Activated CD4-positive, CD25-positive, alpha-beta regulatory T cell treated with anti-CD3 and anti-CD28 coated beads, Interleukin-2, amount 50 U/mL, for 72 hours (primary cell): ENCODE results near the gene PLA2G2D.

ENCODE experiments used
- DNase-seq: peaks from one replicate; pipeline ENCODE4 v3.0.0; 2021

The PLA2G2D gene, protein sequence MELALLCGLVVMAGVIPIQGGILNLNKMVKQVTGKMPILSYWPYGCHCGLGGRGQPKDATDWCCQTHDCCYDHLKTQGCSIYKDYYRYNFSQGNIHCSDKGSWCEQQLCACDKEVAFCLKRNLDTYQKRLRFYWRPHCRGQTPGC

DNA sequence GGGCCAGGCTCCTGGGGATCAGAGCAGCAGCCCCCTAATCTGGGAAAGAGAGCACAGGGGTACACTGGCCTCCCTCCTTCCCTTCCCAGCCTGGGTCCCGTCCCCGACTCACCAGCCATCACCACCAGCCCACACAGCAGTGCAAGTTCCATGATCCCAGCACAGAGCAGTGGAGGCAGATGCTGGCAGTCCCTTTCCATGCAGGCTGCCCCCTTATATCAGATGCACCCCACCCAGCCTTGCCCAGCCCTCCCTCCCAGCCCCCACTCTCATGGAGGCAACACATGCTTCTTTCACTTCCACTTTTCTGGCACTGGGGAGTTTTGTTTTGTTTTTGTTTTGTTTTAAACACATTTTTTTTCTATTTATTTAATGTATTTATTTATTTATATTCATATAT, at the start of gene PLA2G2D:
PLA2G2D (minus strand) TSS at position 190 of the 400 bp plus-strand sequence; CDS start at position 152, 38 bp downstream.
- DNase-seq = no peak

DNA sequence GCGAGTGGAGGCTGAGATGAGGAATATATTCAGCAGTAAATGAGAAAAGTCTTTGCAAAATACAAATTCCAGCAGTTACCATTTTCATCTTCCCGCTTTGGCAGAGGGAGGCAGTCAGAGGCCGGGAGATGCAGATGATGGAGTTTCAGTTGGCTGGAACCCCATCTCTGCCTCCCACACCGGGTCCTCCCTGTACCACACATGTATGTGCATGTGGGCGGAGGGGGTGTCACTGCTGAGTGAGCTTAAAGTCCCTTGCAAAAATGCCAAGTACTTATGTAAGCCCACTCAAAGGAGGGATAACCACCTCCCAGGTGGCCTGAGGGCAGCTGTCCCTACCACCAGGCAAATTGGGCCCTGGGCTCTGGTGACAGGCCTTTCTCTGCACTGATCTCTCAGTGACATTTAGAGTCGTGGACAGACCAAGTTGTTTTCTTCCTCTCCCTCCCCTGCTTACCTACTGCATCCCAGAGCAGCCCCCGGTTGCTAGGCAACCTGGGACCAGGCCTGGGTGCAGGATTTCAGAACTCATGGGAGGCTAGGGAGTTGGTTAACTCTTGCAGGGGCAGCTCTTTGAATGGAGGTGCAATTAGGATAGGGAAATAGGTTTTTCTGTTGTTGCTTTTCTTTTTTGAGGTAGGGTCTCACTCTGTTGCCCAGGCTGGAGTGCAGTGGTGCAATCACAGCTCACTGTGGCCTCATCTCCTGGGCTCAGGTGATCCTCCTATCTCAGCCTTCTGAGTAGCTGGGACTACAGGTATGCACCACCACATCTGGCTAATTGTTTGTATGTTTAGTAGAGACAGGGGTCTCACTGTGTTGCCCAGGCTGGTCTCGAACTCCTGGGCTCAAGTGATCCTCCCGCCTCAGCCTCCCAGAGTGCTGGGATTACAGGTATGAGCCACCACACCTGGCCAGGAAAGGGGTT, 49.5 kb upstream of the PLA2G2D start:
- no peak for DNase-seq

DNA sequence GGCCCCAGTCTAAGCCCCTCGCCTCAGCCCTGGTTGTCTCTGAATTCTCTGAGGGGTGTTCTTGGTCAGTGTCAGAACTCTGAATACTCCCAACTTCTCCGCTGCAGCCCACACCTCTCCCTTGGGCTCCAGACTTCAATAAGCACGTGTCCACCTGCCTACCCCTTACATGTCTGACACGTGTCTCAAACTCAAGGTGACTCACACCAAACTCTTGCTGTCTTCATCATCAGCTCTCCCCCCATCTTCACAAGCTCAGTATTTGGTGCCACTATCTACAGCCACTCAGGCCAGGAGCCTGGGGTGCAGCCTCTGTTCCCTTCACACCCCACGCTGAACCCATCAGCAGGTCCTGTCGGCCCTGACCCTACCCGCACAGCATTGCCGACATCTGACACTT, 47.8 kb upstream of the PLA2G2D start:
- no peak for DNase-seq

DNA sequence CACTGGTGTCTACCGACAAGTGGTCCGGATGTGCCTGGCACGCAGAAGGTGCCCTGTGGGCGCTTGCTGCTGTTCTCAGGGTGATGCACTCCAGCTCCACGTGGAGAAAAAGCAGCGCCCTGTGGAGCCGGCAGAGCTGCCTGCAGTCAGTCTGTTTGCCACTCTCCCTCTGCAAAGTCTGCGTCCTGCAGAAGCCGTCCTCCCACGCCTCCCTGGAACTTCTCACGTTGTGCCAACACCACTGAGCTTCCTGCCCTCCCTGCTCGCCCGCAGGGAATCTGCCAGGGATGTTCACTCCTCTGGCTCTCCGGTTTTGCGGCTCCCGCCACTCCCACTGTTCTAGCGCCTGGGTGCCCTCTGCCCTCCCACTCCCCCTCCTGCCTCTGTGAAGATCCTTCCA, 46.7 kb upstream of the PLA2G2D start:
- no peak for DNase-seq

DNA sequence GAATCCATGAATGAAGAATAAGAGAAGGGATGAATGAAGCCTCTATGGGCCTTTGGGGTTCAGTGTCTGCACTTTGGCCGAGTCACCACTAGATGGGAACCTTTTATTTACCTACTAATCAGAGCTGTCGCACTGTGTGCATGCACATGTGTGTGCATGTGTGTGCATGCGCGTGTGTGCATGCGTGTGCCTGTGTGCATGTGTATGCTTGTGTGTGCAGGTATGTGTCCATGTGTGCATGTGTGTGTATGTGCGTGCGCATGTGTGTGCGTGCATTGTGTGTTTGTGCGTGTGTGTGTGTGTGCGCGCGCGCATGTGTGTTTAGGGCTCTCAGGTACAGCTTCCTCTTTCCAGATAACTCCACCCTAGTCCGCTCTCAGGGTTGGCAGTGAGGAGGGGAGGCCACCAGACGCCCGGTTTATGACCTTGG, 46.2 kb upstream of the PLA2G2D start:
- no peak for DNase-seq

DNA sequence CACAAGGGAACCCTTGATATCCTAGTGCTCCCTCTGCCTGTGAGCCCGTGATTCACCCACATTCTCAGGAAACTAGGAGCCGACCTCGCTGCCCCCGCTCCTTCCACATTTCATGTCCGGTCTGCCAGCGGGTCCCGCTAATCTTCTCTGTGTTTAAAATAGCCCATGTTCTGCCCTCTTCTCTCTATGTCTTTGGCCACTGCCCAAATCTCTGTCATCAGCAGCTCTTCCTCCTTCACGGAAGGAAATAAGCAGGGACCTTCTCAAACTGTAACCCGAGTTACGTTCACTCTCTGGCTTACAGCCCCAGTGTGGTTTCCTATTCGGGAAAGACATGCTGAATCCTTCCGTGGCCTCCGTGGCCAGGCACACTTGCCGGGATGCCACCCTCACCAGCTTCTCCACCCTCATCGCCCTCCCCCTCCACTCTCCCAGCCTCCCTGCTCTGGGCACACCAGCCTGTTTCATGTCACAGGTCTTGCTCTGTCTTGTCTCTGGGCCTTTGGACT, 45.4 kb upstream of the PLA2G2D start:
- no peak for DNase-seq

DNA sequence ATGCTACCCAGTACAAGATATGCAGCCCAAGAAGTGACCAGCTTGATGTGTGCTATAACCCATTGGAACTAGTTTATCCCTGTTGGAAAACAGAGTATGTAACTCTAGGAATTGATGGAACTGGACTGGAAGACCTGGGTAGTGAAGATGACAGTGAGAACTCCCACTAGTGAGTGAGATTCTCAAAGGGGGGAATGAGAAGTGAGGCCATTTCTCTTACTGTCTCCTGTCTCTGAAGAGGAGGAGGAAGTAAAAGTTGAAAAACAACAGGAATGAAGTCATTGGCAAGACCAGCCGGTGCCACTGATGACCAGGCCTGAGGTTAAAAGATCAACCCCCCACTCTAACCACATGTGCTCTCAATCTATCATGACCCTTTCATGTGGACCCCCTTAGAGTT, 40.7 kb upstream of the PLA2G2D start:
- no peak for DNase-seq

DNA sequence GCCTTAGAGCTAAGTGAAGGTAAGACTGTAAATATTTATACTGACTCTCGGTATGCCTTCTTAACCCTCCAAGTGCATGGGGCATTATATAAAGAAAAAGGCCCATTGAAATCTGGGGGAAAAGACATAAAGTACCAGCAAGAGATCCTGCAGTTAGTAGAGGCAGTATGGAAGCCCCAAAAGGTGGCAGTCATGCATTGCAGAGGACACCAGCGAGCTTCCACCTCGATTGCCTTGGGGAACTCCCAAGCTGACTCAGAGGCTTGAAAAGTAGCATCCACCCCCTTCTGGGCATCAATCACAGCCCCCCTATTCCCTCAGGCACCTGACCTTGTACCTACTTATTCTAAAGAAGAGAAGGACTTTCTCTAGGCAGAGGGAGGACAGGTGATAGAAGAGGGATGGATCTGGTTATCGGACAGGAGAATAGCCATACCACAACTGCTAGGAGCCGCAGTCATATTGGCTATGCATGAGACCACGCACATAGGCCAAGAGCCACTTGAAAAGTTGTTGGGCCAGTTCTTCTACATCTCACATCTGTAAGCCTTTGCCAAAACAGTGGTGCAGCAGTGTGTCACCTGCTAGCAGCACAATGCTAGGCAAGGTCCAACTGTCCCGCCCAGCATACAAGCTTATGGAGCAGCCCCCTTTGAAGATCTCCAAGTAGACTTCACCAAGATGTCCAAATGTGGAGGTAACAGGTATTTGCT, 39.2 kb upstream of the PLA2G2D start:
- DNase-seq = no peak

DNA sequence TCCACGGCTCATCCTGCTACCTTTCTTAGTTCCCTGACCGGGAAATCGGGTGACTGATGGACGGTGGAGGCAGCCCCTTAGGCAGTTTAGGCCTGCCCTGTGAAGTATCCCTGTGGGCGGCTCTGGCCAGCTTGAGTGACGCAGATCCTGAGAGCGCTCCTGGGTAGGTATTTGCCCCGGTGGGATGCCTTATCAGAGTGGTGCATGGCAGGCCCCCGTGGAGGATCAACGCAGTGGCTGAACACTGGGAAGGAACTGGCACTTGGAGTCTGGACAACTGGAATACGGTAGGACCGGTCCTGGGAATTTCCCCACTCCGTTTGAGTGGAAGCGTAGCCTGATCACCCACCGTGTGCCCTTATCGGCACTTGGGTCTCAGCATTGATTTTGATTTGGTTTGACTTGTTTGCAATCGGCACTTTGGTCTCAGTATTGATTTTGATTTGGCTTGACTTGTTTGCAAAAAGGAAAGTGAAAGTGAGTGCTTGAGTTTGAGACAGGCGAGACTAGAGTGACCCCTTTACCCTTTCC, 35.0 kb upstream of the PLA2G2D start:
- DNase-seq = no peak

DNA sequence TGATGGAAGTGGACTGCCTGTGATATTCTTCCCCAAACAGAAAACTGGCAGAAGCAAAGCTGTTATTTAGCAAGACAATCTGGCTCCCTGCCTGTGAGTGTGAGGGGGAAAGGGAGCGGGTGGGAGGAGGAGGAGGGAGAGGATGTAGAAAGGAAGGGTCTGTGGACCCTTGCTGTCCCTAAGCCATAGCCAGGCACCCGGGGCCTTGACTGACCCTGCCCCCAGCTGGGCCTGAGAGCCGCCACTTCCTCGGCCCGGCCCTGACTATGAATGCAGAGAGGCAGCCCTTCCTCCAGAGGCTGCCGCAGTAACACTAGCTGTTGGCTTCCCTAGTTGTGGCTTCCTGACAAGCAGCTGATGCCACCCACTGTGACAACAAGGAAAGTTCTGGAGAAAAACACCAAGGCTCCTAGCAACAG, 33.7 kb upstream of the PLA2G2D start:
- no peak for DNase-seq

DNA sequence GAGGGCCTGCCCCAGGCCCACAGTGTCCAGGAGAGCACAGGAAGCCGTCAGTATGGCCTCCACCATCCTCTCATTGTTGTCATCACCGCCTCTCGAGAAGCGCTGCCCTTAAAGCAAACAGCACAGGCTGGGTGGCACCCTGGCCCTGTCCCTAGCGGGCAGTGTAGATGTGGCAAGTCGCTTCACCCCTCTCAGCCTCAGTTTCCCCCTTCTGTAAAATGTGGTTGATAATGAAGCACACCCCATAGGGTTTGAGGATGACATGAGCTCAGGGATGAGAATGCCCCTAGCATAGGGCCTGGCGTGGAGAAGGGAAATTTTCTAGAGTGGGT, 33.2 kb upstream of the PLA2G2D start:
- no peak for DNase-seq

DNA sequence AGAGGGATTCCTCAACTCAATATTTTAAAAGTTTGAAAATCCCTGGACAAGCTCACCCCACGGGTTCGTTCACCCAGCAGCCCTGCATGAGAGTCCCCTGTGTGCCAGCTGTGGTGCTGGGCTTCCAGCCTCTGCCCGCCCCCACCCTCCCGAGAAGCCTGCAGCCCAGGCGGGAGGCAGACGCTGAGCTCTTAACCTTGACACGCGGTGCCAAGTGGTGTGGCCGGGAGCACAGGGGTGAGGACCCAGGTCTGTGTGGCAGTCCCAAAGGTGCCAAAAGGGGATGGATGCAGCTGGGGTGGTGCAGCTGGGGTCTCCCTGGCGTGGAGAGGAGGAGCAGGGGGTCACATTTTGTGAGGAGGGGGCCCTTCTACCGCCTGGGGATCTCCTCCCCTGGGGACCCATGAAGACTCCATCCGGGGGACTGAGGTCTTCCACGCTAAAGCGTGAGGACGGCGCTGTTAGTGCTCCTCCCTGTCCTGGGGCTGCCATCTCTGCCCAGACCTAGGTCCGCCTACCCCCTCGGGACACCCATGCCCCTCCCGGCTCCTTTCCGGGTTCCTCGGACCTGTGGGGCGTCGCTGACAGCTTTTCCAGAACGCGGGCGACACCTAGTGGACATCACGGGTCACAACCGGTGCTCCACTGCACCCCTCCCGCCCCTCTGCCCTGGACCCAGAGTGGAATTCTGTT, 32.7 kb upstream of the PLA2G2D start:
- peak; percentile 83 for DNase-seq

DNA sequence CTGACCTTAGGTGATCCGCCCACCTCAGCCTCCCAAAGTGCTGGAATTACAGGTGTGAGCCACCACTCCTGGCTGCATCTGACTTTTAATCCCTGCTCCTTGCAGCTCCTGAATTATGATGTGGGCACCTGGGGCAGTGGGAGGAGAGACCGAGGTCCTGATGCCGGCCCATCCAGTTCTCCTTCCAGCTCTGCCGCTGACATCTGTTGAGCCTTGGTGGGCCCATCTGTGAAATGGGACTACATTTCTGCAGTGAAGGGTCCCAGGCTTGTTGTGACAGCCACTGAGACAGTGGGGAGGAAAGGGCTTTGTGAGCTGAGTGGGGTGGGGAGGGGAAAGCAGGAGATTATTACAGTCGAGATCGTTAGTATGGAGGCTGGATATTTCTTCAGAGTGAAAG, 31.6 kb upstream of the PLA2G2D start:
- DNase-seq = no peak

DNA sequence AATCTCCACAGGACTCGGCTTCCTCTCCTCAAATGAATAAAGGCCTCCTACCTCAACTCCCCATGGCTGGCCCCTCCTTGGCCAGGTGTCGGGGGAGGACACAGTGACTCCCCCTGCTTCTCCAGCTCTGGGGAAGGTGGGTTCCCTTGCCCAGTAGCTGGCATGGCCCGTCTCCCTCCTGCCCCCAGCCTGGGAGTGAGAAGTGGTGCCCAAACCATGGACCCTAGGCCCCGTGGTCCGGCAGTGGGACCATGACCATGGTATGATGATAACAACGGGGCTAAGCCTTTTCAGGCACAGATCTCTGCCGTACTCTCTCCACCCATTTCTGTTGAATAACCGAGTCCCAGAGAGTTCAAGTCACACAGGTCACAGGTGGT, 31.0 kb upstream of the PLA2G2D start:
- DNase-seq = no peak

DNA sequence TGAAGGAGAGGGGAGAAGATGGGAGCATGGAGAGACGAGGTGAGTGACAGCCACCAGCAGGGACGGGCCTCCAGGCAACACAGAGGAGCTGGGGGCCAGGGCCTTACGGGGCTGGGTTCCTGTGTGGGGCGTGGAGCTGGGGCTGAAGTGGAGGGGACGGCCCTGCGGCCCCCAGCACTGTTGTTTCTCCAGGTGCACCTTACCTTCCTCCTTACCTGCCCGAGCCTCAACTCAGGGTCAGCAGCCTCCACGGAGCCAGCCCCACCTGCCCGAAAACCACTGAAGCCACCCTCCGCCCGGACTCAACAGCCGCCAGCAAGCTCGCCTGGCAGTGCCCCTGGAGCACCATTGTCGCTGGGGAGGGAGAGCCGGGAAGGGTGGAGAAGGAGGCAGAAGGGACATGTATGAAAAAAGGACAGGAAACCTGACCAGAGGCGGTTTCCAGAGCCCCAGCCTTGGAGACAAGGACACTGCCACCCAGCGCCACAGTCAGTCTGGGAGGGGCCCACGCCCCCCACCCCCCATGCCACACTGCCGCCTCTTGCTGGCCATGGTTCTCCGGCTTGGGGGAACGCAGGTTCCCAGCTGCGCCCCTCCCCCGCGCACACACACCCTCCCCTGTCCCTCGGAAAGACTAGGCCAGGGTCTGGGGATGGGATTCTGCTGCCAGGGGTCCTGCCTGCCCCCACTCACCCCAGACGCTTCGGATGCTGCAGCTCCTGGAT, 30.4 kb upstream of the PLA2G2D start:
- DNase-seq = no peak

DNA sequence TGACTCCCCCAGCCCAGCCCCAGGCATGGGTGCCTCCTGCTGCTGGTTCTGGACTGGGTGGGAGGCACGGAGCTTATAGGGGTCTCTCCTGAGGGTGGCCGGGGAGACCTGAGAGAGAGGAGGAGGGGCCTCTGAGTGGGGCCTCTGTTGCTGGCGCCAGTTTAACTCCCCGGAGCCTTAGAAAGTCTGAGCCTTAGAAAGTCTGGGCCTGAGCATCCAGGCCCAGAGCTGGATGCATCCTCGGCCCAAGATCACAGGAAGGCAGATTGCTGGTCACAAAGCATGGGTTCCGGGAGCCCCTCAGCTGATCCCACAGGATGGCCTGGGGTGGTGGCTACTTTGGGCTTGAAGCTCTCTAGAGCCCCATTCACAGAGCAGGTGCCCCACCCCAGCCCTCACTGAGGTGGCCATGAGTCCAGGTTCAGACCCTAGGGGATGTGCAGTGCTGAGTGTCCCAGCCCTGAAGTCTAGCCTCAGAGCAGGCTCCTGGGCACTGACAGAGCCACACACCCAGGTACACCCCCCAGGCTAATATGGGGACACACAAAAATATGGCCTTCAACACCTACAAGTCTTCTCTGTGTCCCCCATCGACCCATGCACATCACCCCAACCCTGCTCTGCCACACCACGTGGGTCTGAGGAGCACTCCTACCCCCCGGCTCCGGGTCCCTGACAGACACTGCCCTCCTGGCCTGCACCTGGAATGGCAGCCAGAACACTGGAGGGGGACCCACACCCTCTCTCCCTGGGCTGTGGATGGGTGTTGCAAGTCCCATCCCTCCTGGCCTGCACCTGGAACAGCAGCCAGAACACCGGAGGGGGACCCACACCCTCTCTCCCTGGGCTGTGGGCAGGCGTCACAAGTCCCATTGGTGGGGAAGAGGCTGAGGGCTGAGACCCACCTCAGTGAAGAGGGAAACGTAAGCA, 29.5 kb upstream of the PLA2G2D start:
- no peak for DNase-seq

DNA sequence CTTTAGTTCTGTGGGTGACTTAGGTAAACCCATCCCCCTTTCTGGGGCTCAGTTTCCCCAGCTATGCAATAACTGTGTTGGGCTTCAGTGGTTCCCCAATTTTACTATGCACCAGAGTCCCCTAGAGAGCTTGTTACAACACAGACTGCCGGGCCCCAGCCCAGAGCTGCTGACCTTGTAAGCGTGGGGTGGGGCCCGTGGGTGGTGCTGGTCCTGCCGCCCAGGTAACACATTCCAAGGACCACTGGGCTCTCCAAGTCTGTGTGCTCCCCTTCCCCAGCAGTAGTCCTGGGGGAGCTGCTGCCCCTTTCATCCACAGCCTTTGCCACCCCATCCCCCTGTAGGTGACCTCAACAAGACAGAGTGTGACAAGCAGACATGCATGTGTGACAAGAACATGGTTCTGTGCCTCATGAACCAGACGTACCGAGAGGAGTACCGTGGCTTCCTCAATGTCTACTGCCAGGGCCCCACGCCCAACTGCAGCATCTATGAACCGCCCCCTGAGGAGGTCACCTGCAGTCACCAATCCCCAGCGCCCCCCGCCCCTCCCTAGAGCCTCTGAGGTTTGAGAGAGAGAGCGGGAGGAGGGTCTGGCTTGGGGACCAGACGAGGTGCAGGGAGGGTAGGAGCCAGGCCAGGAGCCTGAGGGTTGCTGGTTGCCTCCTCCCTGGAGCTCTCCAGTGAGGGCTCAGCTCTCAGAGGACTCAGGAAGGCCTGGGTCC, 28.7 kb upstream of the PLA2G2D start:
- DNase-seq = no peak

DNA sequence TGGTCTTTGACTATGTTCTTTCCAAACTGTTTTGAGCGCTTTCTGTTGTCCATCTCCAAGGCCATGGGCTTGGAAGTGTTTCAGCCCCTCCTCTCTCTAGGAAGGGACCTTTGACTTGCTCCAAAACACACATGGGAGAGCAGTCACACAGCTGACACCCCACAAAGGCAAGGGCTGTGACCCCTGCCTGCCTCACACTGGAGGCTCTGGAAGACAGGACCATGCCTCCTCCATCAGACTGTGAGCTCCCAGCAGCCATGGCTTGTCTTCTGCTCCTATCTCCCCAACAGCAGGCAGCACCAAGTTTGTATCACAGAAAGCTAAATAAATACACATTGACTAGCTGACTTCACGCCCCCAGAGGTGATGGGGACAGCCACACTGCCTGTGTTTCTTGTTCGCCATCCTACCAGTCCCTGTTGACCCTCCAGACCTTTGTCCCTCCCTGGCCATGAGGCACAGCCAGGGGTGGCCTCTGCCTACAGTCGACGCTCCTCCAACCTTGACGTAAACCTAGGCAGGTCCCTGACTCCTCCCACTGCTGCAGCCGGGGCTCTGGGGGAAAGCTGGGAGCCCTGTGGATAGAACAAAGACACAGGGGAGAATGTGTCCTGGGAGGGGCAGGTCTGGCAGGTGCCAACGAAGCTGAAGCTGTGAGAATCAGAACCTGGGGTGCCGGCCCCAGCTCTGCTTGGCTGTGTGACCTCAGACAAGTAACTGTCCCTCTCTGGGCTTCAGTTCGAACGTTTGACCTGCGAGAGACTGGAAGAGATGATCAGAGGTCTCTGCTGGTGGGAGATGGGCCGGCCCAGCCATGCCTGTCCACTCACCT, 24.6 kb upstream of the PLA2G2D start:
- no peak for DNase-seq

DNA sequence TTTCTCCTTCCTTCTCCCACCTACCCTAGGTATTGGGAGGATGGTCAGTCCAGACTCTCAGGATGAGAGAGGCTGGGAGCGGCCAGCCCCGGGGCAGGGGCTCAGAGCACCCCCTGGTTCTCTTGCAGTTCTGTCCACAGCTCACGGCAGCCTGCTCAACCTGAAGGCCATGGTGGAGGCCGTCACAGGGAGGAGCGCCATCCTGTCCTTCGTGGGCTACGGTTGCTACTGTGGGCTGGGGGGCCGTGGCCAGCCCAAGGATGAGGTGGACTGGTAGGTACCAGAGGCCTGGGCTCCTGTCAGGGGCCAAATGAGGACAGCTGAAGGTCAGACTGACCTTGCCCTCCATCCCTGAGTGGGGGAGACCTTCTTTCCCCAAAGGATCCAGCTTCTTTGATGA, 24.0 kb upstream of the PLA2G2D start:
- no peak for DNase-seq
